H9 (cell line): ENCODE data around the gene CDH15. TPM values are rescaled to one million over a fixed set of nuclear protein-coding genes. Genes with fewer than 3 reads are reported as not detected.
A peak's percentile ranks its signal among the peaks of the same experiment; 100 is the strongest.

ENCODE experiments used
- DNase-seq: peaks from one replicate; pipeline ENCODE4 v3.0.0-alpha.2; 2017
- H2AFZ ChIP-seq: one replicate; pipeline ENCODE4 v1.6.1; 2013; ENCODE audit warnings: mild to moderate bottlenecking, low read length, control low read depth, moderate library complexity
- H2AK5ac ChIP-seq: 2 replicates; pipeline ENCODE4 v1.6.1; 2013; ENCODE audit warnings: low read length, control low read depth, mixed read lengths; ENCODE audit not compliant: insufficient read length
- H2BK120ac ChIP-seq: one replicate; pipeline ENCODE4 v1.6.1; 2013; ENCODE audit warnings: low read depth, mild to moderate bottlenecking, low read length, control low read depth, inconsistent platforms; ENCODE audit not compliant: poor library complexity, severe bottlenecking
- H2BK12ac ChIP-seq: 2 replicates; pipeline ENCODE4 v1.6.1; 2013; ENCODE audit warnings: low read length, control low read depth, mixed read lengths, low read depth; ENCODE audit not compliant: insufficient read length
- H2BK15ac ChIP-seq: 2 replicates; pipeline ENCODE4 v1.6.1; 2013; ENCODE audit warnings: low read depth, low read length, control low read depth
- H2BK20ac ChIP-seq: one replicate; pipeline ENCODE4 v1.6.1; 2013; ENCODE audit warnings: low read depth, mild to moderate bottlenecking, low read length, control low read depth, inconsistent platforms; ENCODE audit not compliant: poor library complexity, severe bottlenecking
- H2BK5ac ChIP-seq: 2 replicates; pipeline ENCODE4 v1.6.1; 2013; ENCODE audit warnings: low read length, control low read depth, mixed read lengths; ENCODE audit not compliant: insufficient read length
- H3K14ac ChIP-seq: 2 replicates; pipeline ENCODE4 v1.6.1; 2013; ENCODE audit warnings: low read length, control low read depth; ENCODE audit not compliant: insufficient read depth
- H3K18ac ChIP-seq: 2 replicates; pipeline ENCODE4 v1.6.1; 2013; ENCODE audit warnings: low read depth, mild to moderate bottlenecking, mixed read lengths, low read length, control low read depth; ENCODE audit not compliant: insufficient read length
- H3K23ac ChIP-seq: 2 replicates; pipeline ENCODE4 v1.6.1; 2013; ENCODE audit warnings: low read length, control low read depth, mixed read lengths, low read depth; ENCODE audit not compliant: insufficient read length
- H3K23me2 ChIP-seq: 2 replicates; pipeline ENCODE4 v1.6.1; 2013; ENCODE audit warnings: low read depth, mild to moderate bottlenecking, mixed read lengths, low read length, control low read depth; ENCODE audit not compliant: insufficient read length, poor library complexity, severe bottlenecking
- H3K27ac ChIP-seq: 2 replicates; pipeline ENCODE4 v1.5.1; 2013; ENCODE audit warnings: low read length, control low read depth, mixed read lengths, low read depth; ENCODE audit not compliant: insufficient read length
- H3K27me3 ChIP-seq: 2 replicates; pipeline ENCODE4 v1.6.1; 2013; ENCODE audit warnings: low read length, control low read depth, inconsistent platforms; ENCODE audit not compliant: insufficient read depth
- H3K4ac ChIP-seq: 2 replicates; pipeline ENCODE4 v1.6.1; 2013; ENCODE audit warnings: low read depth, mild to moderate bottlenecking, control low read depth, inconsistent platforms, low read length, moderate library complexity
- H3K4me1 ChIP-seq: 2 replicates; pipeline ENCODE4 v1.6.1; 2013; ENCODE audit warnings: low read length, control low read depth, inconsistent platforms; ENCODE audit not compliant: insufficient read depth
- H3K4me2 ChIP-seq: 2 replicates; pipeline ENCODE4 v1.6.1; 2013; ENCODE audit warnings: low read length, control low read depth, mixed read lengths; ENCODE audit not compliant: insufficient read length, insufficient read depth
- H3K56ac ChIP-seq: 2 replicates; pipeline ENCODE4 v1.6.1; 2013; ENCODE audit warnings: low read depth, mild to moderate bottlenecking, mixed read lengths, low read length, control low read depth; ENCODE audit not compliant: insufficient read length
- H3K79me1 ChIP-seq: 2 replicates; pipeline ENCODE4 v1.6.1; 2013; ENCODE audit warnings: low read depth, mild to moderate bottlenecking, moderate library complexity, low read length, control low read depth, inconsistent platforms; ENCODE audit not compliant: insufficient read depth, poor library complexity, severe bottlenecking
- H3K79me2 ChIP-seq: 2 replicates; pipeline ENCODE4 v1.6.1; 2013; ENCODE audit warnings: low read length, control low read depth, inconsistent platforms; ENCODE audit not compliant: insufficient read depth
- H3K9ac ChIP-seq: 2 replicates; pipeline ENCODE4 v1.6.1; 2013; ENCODE audit warnings: low read length, control low read depth, mixed read lengths; ENCODE audit not compliant: insufficient read length; ENCODE audit errors: extremely low read depth
- H3K9me3 ChIP-seq: one replicate; pipeline ENCODE4 v1.6.1; 2013; ENCODE audit warnings: low read depth, low read length, inconsistent platforms; ENCODE audit not compliant: control insufficient read depth
- H3T11ph ChIP-seq: one replicate; pipeline ENCODE4 v1.6.1; 2013; ENCODE audit warnings: mild to moderate bottlenecking, low read length, control low read depth, inconsistent platforms
- H4K20me1 ChIP-seq: one replicate; pipeline ENCODE4 v1.6.1; 2013; ENCODE audit not compliant: control insufficient read depth, insufficient read length, insufficient read depth
- H4K5ac ChIP-seq: 2 replicates; pipeline ENCODE4 v1.6.1; 2013; ENCODE audit warnings: low read depth, mild to moderate bottlenecking, mixed read lengths, low read length, control low read depth; ENCODE audit not compliant: insufficient read length
- H4K8ac ChIP-seq: replicated peaks from 2 replicates; pipeline ENCODE4 v1.6.1; 2013; ENCODE audit warnings: low read length, control low read depth, mixed read lengths, low read depth; ENCODE audit not compliant: insufficient read length
- H4K91ac ChIP-seq: 2 replicates; pipeline ENCODE4 v1.6.1; 2013; ENCODE audit warnings: low read depth, mild to moderate bottlenecking, moderate library complexity, mixed read lengths, low read length, control low read depth; ENCODE audit not compliant: insufficient read length
- H3K27ac Mint-ChIP-seq, 3 experiments: 2 replicates in 2 of 3; 3 replicates in 1 of 3; pipeline ENCODE4 v1.8.0; 2020 to 2021; ENCODE audit warnings: mixed read lengths in 3 of 3, mild to moderate bottlenecking in 1 of 3, moderate library complexity in 1 of 3
- H3K27me3 Mint-ChIP-seq: 2 replicates; pipeline ENCODE4 v1.8.0; 2021; ENCODE audit warnings: low read depth, mild to moderate bottlenecking, moderate library complexity, mixed read lengths
- H3K36me3 Mint-ChIP-seq, 3 experiments: 2 replicates in 2 of 3; 3 replicates in 1 of 3; pipeline ENCODE4 v1.8.0; 2020 to 2021; ENCODE audit warnings: low read depth in 3 of 3, mixed read lengths in 3 of 3; ENCODE audit not compliant: insufficient read depth in 1 of 3
- H3K4me1 Mint-ChIP-seq, 2 experiments: 2 replicates each; pipeline ENCODE4 v1.8.0; 2020; ENCODE audit warnings: mixed read lengths in 2 of 2
- H3K4me3 Mint-ChIP-seq, 2 experiments: 2 replicates in 1 of 2; 3 replicates in 1 of 2; pipeline ENCODE4 v1.8.0; 2020 to 2021; ENCODE audit warnings: mild to moderate bottlenecking in 2 of 2, mixed read lengths in 2 of 2, moderate library complexity in 1 of 2
- H3K9me3 Mint-ChIP-seq, 2 experiments: 2 replicates in 1 of 2; 3 replicates in 1 of 2; pipeline ENCODE4 v1.8.0; 2020; ENCODE audit warnings: mild to moderate bottlenecking in 2 of 2, mixed read lengths in 2 of 2, moderate library complexity in 1 of 2
- WGBS: extraction: QIAGEN DNeasy Blood & Tissue Kit; methylation state at CpG from one replicate; pipeline ENCODE4 v1.1.7; 2013; ENCODE audit warnings: missing lambda C conversion rate, low lambda C conversion rate, mixed read lengths; ENCODE audit not compliant: insufficient read length; ENCODE audit errors: extremely low coverage; 5-methylcytosine and 5-hydroxymethylcytosine counted together
- total RNA-seq: library from RNA; stranded (reverse); gene quantifications from 2 replicates; pipeline ENCODE4 v1.2.1, GENCODE V29; 2021
- TF ChIP-seq, protein P1 (sequence below): fragments of 200-600 bp; sonication (generic); conservative IDR thresholded peaks from 3 replicates; pipeline ENCODE4 v1.8.0; 2021; ENCODE audit warnings: antibody characterized with exemption, mild to moderate bottlenecking

Gene CDH15
- total RNA-seq, 1 experiment from 2014 or later: 0.28 TPM

DNA sequence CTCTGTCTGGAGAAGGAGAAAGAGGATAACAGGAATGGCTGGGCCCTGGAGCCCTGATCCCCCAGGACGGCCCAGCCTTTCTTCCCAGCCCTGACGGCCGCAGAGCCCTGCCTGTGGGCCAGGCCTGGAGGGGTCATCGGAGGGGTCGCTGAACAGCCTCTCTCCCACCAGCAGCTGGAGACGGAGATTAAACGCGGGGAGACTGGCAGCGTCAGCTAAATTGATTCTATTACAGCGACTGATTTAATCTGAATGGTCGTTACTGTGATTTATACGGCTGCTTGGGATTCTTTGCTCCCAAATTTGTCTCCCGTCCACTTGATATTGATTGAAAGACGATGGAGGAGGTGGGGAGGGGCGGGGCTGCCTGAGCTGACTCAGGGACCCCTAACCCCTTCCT, 7.1 kb upstream of the CDH15 start:
- Histone ChIP-seq H3K27me3 (no peaks in the 10 kb centered on the region), H3K14ac (no peak overlapping the region), H2AFZ (no peak overlapping the region), H2BK20ac (no peak overlapping the region), H3K9me3 (no peaks in the 10 kb centered on the region), H2BK15ac (no peak overlapping the region), H3K4me1 (no peaks in the 10 kb centered on the region), H3K4ac (no peak overlapping the region), H3K56ac (no peak overlapping the region), H4K8ac (no peak overlapping the region), H3K18ac (no peak overlapping the region), H3K4me2 (no peak overlapping the region), H2AK5ac (no peak overlapping the region), H3T11ph (no peak overlapping the region), H4K91ac (no peak overlapping the region), H3K9ac (no peak overlapping the region), H3K79me2 (no peaks in the 10 kb centered on the region), H3K27ac (no peak overlapping the region), H2BK120ac (no peak overlapping the region), H4K20me1 (no peaks in the 10 kb centered on the region), H3K23ac (no peak overlapping the region), H2BK12ac (no peak overlapping the region), H2BK5ac (no peak overlapping the region), H3K79me1 (no peaks in the 10 kb centered on the region), H3K23me2 (no peaks in the 10 kb centered on the region), H4K5ac (no peak overlapping the region)
- H3K27me3 Mint-ChIP-seq: peaks cover 12% of the 10 kb centered on the region
- TF ChIP-seq, protein P1, sequence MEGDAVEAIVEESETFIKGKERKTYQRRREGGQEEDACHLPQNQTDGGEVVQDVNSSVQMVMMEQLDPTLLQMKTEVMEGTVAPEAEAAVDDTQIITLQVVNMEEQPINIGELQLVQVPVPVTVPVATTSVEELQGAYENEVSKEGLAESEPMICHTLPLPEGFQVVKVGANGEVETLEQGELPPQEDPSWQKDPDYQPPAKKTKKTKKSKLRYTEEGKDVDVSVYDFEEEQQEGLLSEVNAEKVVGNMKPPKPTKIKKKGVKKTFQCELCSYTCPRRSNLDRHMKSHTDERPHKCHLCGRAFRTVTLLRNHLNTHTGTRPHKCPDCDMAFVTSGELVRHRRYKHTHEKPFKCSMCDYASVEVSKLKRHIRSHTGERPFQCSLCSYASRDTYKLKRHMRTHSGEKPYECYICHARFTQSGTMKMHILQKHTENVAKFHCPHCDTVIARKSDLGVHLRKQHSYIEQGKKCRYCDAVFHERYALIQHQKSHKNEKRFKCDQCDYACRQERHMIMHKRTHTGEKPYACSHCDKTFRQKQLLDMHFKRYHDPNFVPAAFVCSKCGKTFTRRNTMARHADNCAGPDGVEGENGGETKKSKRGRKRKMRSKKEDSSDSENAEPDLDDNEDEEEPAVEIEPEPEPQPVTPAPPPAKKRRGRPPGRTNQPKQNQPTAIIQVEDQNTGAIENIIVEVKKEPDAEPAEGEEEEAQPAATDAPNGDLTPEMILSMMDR: no peak
- no CpG with 5 or more reads among the region's 15 CpGs for WGBS
- H3K9me3 Mint-ChIP-seq: 0 out of 5 replicates have a peak, but pooled peaks cover 0 to 1% of the 10 kb centered on the region in 2 experiments
- peak overlapping the region in 1 of 2 experiments; percentile 59; a peak in 1 of 5 replicates for H3K4me3 Mint-ChIP-seq
- H3K4me1 Mint-ChIP-seq: peaks cover 0 to 8% of the 10 kb centered on the region in 2 experiments; a peak in 1 of 4 replicates
- no peak overlapping the region; a peak in 1 of 7 replicates for H3K27ac Mint-ChIP-seq
- no peak for DNase-seq
- no peaks in the 10 kb centered on the region for H3K36me3 Mint-ChIP-seq
